ENCODE results near the gene HYAL2.
"Not testable (repeated sequence)": the region's sequence is repeated elsewhere in the genome, so short reads cannot be mapped to it uniquely, and the experiment has no call there.

The HYAL2 gene

DNA sequence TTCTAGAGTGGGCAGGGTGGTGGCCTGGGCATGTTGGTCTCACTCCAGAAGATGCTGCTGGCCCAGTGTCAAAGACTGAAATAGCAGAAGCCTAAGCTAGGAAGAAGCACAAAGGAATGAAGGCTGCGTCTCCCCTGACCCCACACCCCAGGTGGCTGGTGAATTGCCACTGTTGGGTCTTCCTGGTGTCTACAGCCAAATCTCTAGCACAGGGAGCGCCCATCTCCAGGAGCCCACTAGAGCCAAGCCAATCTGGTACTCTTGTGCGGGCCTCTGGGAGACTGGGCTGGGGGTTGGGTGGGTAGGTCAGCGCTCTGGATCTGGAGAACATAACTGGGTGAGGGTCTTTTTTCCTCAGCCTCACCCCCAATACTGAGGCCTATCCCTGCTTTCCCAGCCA lies 4.6 kb upstream of the HYAL2 start:
- DNase-seq, result no peak

DNA sequence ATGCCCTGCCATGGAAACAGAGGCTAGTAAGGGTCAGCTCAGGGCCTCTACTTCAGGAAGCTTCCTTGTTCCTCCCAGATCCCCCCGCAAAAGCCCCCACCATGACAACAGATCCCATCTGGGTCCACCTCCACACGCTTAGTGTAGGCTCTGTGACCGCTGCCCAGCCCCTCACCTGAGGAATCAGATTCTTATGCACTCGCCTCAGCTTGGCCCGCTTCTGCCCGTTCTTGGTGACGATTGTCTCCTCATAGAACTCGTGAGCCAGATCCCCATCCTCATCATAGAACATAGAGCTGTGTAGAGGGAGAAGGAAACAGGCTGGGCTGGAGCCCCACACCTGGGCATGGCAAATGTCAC lies 3.6 kb upstream of the HYAL2 start:
- DNase-seq, result no peak

DNA sequence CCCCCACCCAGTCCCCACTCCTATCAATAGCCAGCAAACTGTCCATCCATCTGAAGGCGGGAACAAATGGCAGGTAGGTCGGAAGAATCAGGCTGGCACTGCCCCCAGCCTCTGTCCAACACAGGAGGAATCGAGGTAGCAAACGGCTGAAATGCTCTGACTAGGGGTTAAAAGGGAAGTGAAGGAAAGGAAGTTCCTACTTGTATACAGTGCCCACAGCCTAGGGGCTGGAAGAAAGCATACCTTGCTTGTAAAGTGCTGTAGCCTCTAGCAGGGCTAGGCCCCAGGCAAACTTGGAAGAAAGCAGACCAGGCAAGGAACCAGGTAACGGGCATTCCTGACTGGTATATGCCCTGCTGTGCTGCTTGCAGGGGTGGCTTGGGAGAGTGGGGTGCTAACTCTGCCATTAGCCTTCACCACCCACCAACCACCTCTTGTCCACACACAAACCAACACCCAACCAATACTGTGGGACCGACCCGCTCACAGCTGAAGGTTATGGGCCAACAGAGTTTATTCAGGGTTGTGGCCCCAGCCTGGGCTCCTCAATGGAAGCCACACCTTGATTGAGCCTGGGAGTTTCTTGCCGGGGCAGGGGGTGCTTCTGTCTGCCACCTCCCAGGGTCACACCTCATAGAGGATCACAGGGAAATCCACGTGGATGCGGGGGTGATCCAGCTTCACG lies 3.1 kb upstream of the HYAL2 start:
- DNase-seq, result no peak

DNA sequence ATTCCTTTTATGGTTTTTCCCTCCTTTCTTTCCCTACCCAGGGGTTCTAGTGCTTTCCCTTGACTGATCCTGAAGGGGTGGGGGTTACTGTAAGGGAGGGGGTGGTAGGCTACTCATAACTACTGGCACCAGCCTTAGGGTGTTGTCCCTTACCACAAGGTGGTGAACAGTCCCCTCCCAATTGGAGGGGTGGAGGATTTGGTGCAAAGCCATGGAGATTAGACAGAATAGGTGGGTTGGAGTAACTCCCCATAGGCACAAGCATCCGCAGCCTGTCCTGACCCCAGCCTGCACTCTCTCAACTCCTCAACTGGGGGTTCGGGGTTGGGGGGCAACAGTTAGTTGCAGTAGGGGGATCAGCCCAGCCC lies 2.6 kb upstream of the HYAL2 start:
- DNase-seq, result no peak

DNA sequence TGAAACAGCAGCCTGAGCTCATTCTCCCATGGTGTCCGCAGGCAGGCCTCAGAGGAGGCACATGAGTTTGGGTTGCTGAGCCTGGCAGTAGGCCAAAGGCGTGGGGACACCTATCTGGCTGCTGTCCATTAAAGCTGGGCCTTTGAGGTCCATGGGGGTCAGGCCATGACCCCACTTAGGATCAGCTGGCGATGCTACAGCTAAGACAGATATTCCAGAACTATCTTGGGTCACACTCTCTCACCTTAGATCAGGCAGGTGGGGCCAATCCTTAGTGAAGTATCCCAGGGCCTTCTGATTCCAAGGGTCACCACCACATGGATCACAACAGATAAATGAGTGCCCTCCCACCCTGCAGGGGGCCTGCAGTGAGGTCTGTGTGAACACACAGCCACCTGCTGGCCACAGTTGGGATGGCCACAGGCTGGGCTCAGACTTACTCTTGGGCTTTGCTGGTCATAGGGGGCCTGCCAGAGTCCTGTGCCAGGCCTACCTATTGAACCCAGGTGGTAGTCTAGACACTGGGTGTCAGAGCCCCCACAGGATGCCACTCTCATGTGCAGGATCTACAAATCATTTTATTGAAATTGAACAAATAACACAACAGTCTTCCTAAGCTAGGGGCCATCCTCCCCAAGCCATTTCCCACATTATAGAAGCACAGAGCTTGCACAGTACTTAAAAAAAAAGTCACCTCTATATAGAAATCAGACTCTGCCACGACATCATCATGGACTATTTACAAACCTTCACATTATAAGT lies 2.0 kb upstream of the HYAL2 start:
- peak in 8 of 14 donors; percentile 22 to 60 (median 40) for DNase-seq

DNA sequence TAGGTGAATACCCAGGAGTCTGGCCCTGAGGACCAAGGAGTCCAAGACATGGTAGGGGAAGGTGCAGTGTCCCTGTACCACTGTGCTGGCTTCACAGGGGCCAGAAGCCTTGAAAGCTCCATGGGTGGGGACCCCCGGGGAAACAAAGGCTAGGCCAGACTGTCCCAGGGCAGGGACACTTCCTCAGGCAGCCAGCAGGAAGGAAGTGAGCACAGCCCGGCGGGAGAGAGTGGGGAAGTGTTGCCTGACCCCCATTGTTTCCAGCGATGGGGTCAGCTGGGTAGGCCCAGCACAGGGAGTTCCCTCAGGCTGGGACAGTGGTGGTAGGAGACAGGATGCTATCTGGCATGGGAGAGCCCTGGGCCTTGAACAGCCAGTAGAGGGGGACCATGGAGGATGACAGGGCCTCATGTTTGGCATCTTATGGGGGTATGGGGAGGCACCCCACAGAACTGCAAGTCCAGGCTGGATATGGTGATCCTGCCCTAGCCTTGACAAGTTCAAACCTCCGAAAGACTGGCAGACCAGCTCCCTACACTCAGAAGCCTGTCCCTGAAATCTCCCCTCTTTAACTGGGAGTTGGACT lies 1.2 kb upstream of the HYAL2 start:
- no peak for DNase-seq

DNA sequence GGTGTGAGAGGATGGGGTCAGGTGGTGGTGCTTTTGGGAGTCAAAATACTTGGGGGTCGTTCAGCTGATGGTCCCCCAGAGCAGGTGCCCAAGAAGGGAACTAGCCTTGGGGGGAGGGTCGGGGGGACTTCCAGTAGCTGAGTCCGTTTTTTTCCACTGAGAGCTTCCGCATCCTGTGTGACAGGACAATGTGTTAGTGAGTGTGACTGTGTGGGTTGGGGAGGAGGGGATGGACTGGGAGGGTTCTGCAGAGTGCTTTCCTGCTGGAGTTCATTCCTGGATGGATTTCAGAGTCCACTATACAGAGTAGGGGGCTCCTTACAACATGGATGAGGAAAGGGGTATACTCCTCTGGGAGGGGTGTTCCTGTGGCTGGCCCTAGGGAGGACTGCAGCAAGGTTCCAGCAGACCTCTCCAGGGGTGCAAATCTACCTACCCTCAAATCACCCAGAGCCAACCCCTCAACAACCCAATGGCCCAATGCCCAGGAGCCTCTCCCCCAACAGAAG lies 601 bp upstream of the HYAL2 start:
- peak in 1 of 14 donors; percentile 32 for DNase-seq

DNA sequence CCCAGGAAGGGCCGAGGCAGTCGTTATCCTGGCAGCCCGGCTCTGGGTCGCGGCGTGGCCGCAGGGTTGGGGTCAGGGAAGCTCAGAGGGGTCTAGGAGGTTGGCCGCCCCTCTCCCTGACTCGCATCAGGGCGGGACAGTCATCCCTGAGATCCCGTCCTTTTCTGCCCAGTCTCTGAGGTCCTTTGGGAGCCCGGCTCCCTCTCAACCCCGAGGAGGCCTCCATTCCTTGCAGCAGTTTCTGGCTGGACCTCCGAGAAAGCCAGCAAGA lies 495 bp downstream of the HYAL2 start:
- no peak for DNase-seq

DNA sequence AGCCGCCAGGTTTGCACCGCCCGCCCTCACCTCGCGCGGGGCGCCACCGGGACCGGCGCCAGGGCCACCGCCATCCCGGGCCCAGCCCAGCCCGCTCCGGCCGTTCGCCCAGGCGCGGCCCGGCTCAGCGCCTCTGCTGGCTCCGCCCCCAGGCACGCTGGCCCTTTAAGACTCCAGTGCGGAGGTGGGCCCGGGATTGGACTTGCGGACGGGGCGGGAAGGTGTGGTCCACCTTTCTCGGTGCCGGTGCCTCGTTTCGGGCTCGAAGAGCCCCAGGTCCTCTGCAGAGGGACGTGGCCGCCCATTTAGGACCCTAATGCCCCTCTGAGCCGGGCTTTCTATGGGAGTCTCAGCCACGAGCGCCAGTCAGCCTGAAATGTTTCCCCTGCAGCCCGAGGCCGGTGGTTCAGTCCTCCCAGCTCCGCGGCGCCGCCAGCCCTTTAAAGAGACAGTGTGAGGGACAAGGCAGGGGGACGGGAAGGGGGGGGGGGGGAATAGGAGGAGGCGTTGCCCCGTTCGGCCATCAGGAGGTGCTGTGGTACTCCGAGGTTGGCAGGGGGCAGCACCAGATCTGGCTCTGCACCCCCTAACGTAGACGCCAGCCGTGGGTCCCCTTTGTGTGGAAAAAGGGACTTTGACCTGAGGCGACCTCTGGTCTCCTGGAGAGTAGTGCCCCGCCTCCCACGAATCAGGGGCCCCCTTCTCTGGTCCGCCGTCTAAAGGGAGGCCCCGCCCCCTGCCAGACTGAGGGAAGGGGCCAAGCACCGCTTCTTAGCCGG lies 1.0 kb downstream of the HYAL2 start:
- DNase-seq, result peak; percentile 75 to 99 (median 92)

DNA sequence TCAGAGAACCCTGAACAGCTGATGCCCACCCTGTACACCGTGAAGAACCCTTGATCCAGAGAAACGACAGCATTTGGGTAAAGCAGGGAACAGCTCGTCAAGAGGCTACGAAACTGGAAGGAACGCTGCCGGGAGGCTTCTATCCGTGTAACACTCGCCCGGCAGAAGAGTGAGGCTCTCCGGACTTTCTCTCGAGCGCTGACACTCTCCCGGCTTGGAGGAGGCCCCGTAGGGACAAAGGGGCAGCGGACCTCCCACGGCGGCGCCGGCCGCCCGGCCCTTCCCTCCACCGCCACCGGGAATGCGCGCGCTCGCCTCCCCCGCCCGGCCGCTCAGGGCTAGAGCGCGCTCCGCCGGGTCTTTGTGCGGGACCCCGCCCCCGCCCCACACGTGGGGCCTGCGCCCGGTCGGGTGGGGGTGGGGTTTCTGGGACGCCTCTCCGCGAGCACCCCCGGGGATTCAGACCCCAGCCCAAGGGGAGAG lies 1.7 kb downstream of the HYAL2 start:
- DNase-seq, result peak in 12 of 14 donors; percentile 83 to 99 (median 92)

DNA sequence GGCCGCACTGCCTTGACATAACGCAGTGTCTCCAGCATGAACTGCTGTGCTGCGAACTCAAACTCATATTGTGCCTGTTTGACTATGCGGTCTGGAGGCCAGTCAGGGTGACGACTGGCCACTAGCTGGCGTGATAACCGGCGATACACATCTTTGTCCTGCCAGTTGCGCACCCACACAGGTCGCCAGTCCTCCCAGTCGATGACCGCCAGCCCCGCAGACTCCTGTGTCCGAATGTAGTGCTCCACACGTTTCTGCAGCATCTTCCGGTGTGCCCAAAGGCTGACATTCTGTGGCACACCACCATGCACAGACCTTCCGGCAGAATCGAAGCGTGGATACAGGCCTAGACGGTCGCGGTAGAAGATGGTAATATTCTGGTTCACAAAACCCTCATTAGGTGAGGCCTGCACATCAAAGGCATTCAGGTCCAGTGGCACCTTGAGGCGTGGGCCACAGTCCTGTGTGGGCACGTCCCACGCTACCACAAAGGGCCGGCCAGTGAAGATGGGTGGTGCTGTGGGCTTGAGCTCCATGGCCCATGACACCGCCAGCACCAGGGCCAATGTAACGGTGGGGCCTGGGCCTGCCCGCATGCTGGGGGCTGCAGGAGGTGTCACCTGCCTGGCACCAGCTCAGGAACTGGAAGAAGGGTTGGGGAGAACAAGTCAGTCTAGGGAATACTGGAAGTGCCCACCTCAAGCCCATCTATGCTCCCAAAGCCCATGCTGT lies 2.5 kb downstream of the HYAL2 start:
- no peak for DNase-seq

DNA sequence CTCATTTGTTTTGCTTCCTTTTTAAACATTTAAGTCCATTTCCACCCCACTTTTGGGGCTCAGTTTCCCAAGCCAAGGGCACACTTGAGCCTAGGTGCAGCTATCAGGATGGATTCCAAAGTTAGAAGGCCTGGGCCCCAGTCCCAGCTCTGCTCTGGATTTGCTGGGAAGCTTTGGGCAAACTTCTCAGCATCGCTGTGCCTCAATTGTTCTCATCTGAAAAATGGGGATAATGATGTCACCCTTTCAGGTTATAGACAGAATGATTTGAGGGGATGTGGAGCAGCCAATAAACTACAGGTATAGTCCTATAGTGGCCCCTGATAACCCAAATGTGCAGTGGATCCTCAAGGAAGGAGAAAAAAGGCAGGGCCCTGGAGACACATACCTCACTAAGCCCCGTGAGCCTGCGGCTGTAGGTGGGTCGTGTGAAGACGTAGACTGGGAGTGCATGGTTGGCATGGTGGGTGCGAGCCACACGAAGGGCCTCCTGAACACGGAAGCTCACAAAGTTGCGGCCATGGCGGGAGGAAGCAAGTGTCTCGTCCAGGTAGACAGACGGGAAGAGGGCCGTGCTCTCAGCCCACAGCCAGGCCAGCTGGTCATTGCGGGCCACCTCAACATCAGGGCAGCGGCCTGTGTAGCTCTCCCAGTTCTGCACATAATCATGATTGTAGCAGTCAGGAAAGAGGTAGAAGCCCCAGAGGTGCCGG lies 3.2 kb downstream of the HYAL2 start:
- no peak for DNase-seq

DNA sequence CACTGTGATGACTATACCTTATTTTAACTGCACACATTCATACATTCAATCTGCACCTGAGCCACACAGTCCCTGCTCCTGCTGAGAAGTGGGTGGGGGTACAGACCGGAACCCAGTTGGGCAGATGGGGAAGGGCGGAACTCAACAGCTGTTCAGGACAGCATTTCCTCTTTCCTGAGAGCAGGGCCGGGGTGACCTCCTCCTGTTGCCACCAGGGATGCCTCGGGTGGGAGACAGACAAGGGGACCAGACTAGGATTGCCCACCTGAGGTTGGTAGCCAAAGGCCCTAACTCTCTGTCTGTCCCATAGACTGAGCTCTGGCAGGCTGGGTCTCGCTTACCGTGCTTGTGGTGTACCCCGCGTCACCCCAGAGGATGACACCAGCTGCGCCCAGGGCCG lies 3.9 kb downstream of the HYAL2 start:
- no peak for DNase-seq

DNA sequence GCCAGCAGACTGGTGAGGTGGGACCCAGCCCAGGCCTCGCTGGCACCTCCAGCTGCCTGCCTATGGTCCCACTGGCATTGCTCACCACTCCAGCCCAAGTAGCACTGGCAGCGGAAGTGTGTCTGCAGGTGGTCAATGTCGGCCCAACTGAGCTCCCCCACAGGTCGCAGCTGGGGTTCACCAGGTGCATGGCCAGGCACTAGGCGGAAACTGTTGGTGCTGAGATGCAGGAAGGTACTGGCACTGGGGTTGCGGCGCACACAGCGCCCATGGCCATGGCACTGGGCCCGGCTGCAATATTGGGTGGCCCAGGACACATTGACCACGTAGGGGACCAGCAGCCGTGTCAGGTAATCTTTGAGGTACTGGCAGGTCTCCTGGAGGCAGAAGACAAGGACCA lies 4.4 kb downstream of the HYAL2 start:
- no peak for DNase-seq

DNA sequence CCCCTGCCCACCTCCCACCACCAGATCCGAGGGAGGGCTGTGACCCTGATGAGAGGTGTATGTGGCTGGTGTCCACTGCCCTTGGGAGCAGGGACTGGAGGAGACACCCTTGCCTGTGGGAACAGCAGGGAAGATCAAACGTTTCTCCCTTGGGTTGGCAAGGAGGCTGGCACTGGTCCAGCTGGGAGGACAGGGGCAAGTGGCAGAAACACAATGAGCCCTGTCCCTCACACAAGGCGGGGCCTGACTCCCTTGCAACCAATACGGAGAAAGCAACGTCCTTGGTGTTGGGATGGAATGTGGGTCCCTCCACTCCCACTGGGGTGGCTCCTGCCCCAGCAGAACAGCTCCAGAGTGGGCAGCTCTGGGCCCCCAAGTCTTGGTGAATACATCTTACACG lies 5.2 kb downstream of the HYAL2 start:
- no peak for DNase-seq

DNA sequence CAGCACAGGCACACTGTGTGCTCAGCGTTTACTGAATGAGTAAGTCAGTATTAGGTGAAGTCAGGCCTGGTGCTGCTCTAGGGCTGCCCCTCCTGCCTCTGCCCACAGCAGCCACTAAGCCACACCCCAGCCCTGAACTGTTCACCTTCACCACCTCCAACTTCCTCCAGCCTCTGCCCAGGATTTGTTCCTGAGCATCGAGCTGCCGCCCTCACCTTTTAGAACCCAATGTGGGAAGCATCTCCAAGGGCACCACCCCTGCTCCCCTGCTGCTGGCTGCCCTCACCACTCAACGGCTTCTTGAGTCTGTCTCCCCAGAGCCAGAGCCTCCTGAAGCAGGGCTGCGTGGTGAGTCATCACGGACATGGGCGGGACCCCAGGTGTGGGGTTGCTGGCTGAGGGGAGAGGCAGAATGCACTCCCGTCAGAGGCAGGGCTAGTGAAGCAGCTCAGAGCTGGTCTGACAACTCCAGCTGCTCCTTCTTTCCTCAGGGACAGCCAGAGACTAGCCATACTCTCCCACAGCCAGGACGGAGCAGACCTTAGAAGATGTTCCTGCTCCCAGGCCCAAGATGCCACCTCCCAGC lies 5.8 kb downstream of the HYAL2 start:
- DNase-seq, result no peak

DNA sequence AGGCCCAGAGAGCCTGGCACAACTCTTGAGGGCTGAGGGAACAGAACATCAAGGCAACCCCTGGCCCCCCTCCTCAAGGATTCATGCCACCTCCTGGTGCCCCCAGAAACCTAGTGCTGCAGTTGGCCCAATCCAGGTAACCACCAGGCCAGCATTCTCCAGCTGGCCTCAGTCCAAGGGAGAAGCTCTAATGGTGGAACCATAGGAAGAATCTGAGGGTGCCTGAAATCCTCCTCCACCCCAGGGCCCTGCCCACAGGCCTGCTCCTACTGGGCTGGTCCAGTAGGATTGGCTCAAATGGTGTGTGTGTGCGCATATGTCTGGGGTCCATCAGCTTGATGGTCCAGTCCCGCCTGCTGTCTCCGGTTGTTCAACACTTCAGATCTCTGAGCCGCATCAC lies 7.7 kb downstream of the HYAL2 start:
- DNase-seq, result no peak

DNA sequence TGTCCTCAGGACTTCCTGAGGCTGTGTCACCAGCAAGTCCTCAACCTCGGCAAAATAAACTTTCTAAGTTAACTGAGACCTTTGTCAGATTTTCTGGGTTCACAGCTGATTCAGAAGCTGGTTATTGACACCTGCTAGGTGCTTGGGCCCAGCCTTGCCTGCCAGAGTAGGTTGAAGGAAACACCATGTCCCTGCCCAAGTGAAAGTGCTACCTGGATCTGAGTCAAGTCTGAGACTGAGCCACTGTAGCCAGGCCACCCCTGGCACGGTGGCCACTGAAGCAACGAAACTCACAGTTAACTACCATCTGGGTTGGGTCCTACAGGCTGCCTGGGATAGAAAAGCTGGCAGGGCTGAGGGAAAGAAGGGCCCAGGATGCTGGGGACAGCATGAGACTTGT lies 8.2 kb downstream of the HYAL2 start:
- no peak for DNase-seq

DNA sequence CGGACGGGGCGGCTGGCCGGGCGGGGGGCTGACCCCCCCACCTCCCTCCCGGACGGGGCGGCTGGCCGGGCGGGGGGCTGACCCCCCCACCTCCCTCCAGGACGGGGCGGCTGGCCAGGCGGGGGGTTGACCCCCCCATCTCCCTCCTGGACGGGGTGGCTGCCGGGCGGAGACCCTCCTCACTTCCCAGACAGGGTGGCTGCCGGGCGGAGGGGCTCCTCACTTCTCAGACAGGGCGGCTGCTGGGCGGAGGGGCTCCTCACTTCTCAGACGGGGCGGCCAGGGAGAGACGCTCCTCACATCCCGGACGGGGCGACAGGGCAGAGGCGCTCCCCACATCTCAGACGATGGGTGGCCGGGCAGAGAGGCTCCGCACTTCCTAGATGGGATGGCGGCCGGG lies 10.5 kb downstream of the HYAL2 start:
- not testable (repeated sequence) for DNase-seq

DNA sequence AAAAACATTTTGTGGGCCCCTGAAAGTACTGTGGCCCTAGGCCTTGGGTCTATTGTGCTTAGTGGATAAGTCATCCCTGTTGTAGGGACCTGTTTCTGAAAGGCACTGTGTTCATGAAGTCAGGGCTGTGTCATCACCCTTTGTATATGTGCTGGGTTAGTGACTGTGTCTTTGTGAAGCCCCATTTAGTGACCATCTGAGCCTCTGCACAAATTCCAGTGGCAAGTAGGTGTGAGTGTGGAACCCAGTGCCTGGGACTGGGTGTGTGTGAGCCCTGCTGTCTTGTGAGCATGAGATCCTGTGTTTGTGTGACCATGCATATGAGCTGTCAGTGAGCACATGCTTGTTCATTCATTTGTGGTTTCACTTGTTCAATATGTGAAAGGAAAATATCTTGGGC lies 17.9 kb downstream of the HYAL2 start:
- no peak for DNase-seq
